Measurements from ENCODE around the gene UQCRQ.

- TF ChIP-seq SMARCA5 (IDR thresholded peaks at IDR 0.05) (no peak), GABPB1 (CRISPR knock-in tag; IDR thresholded peaks at IDR 0.05) (no peak), CTCF (IDR thresholded peaks at IDR 0.05 in 2 of 3, conservative IDR thresholded peaks at IDR 0.05 in 1 of 3; ENCODE audit: insufficient read depth in 2 of 3, low read depth in 1 of 3, low read length in 3 of 3) (no peak), RCOR1 (IDR thresholded peaks at IDR 0.05; ENCODE audit: borderline replicate concordance in 1 of 2, low read depth in 2 of 2, low read length in 2 of 2) (no peak), CC2D1A (IDR thresholded peaks at IDR 0.05) (no peak), ZNF589 (CRISPR knock-in tag; IDR thresholded peaks at IDR 0.05; ENCODE audit: low read depth) (no peak), KLF13 (tag; IDR thresholded peaks at IDR 0.05; ENCODE audit: borderline replicate concordance, low read depth) (no peak)
These were observed 637 bp upstream of the UQCRQ start for GRCh38 chr5:132865668-132866341.
